Measurements from ENCODE around the gene BCL11B. TPM values are rescaled to one million over a fixed set of nuclear protein-coding genes. Genes with fewer than 3 reads are reported as not detected.
A peak's percentile ranks its signal among the peaks of the same experiment; 100 is the strongest.

Gene BCL11B
- total and polyA plus RNA-seq, 4 experiments from 2014 or later: 2.6 to 165 (median 87.3) TPM

DNA sequence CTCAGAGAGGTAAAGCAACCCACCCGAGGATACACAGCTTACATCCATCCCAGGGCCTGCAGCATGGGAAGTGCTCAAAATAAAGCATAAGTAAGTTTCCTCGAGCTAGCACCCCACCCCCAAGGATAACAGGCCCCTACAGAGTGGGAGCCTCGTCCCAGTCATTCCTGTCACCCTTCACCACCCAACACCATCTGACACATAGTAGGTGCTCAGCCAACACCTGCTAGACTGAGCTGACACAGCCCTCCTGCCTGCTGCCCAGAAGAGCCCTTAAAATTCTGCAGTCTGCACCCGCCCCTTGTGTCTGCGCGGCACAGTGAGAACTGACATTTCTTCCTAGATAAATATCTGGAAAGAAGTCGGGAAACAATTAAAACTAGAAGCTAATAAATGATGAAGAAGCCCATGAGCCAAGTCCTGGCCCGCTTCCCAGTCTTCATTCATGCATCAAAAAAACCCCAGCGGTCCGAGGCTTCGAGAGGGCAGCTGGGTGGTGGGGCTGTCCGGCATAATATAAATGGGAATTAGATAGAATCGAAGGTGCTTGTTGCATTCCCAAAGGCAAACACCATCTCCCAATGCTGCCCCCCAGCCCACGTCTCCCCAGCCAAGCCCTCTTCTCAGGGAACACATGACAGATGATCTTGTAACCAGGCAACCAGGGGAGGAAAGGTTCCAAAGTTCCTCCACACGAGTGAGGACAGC, 76.2 kb downstream of the BCL11B start:
- H3K27ac ChIP-seq (ENCODE audit: low read depth, low read length): peak overlapping the region; percentile 81
- peaks cover 28% of the 10 kb centered on the region for H3K36me3 ChIP-seq (ENCODE audit: insufficient read depth, low read length)
- H3K4me1 ChIP-seq (ENCODE audit: insufficient read depth, low read length): peaks cover 98% of the 10 kb centered on the region
- H3K4me3 ChIP-seq (ENCODE audit: low read length in 2 of 2): no peak overlapping the region
- Mint-ChIP-seq H3K9me3 (peaks cover 0 to 8% (median 0%) of the 10 kb centered on the region in 8 donors), H3K4me1 (peaks cover 77 to 100% (median 95%) of the 10 kb centered on the region in 4 donors), H3K36me3 (peaks cover 37 to 75% of the 10 kb centered on the region in 2 donors), H3K4me3 (peak overlapping the region in 7 of 8 donors; percentile 36 to 94 (median 86)), H3K27me3 (no peaks in the 10 kb centered on the region), H3K27ac (peak overlapping the region; percentile 92 to 99 (median 98))
- CTCF ChIA-PET (ENCODE audit: partially characterized antibody): interaction anchor here (1.1 to 1.6 kb wide), 5 partner anchors 15 to 76 kb away, joined by 4 to 6 read pairs (median 4); partner anchors contain the start of gene BCL11B
- H3K9me3 ChIP-seq (ENCODE audit: control insufficient read depth in 1 of 2, low read length in 2 of 2): no peaks in the 10 kb centered on the region
- POLR2A ChIA-PET (ENCODE audit: partially characterized antibody): interaction anchor here (1.0 to 87.2 kb wide), 3 partner anchors 12 to 49 kb away, joined by 3 to 6015 read pairs (median 79); partner anchors contain the start of gene BCL11B
- DNase-seq: no peak
- no peaks in the 10 kb centered on the region for H3K27me3 ChIP-seq (ENCODE audit: insufficient read depth, low read length)
- intact Hi-C loops (cut with micrococcal nuclease): no loop called here

DNA sequence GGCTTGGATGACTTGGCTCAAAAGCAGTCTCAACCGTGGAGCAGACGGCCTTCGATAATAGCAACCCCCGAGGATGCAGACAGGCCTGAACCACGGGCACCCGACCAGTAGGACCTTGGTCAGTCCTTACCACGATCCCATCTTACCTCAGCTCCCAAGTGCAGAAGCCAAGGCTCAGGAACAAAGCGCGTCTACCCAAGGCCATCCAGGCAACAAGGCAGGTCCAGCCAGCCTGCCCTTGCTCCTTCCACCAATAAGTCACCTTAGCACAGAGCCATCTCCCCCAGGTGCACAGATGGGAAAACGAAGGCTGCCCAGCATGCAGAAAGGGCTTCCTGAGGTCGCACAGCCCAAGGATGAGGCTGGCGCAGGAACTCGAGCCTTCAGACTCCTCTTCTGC, 77.3 kb downstream of the BCL11B start:
- intact Hi-C loops (cut with micrococcal nuclease): loop anchor here (5.0 kb wide), 3 partner anchors 262 to 1217 kb away; no protein-coding TSS in a partner anchor
- Histone ChIP-seq H3K27ac (ENCODE audit: low read depth, low read length) (peak overlapping the region; percentile 81), H3K27me3 (ENCODE audit: insufficient read depth, low read length) (no peaks in the 10 kb centered on the region), H3K4me3 (ENCODE audit: low read length in 2 of 2) (no peak overlapping the region), H3K36me3 (ENCODE audit: insufficient read depth, low read length) (peaks cover 25% of the 10 kb centered on the region), H3K9me3 (ENCODE audit: control insufficient read depth in 1 of 2, low read length in 2 of 2) (no peaks in the 10 kb centered on the region), H3K4me1 (ENCODE audit: insufficient read depth, low read length) (peaks cover 98% of the 10 kb centered on the region)
- ChIA-PET POLR2A (ENCODE audit: partially characterized antibody) (interaction anchor here (0.5 to 87.2 kb wide), 7 partner anchors 8 to 1977 kb away, joined by 3 to 6015 read pairs (median 4); partner anchors contain the start of gene BCL11B), CTCF (ENCODE audit: partially characterized antibody) (interaction anchor here (1.6 kb wide), 1 partner anchor 35 kb away, joined by 4 read pairs; no protein-coding TSS in a partner anchor)
- Mint-ChIP-seq H3K27me3 (no peaks in the 10 kb centered on the region), H3K9me3 (peaks cover 0 to 8% (median 0%) of the 10 kb centered on the region in 8 donors), H3K4me1 (peaks cover 80 to 100% (median 95%) of the 10 kb centered on the region in 4 donors), H3K36me3 (peaks cover 37 to 71% of the 10 kb centered on the region in 2 donors), H3K4me3 (peak overlapping the region; percentile 32 to 94 (median 87)), H3K27ac (peak overlapping the region; percentile 92 to 99 (median 98))
- peak in 1 of 5 donors; percentile 46 for DNase-seq

DNA sequence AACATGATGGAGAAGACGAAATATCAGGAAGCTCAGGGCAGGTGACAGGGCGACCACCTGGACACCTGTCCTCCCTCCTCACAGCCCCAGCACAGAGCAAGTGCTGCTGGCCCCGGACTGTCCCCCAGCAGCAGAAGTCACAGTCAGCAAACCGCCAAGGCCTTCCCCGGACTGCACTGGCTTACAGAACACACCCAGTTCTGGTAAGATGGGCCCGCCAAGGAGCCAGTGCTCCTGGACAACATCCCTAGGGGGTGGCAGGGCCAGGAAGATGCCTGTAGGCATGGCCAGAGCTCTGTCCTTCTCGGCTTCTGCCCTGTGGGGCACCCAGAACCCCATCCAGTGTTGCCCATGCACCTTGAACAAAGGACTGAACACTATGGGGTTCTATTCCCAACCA, 77.9 kb downstream of the BCL11B start:
- H3K4me1 Mint-ChIP-seq: peaks cover 78 to 100% (median 94%) of the 10 kb centered on the region in 4 donors
- CTCF ChIA-PET (ENCODE audit: partially characterized antibody): interaction anchor here (1.6 to 4.4 kb wide), 2 partner anchors 13 to 36 kb away, joined by 4 to 14 read pairs; no protein-coding TSS in a partner anchor

GRCh38 chr14:99192830-99193229, 79.2 kb downstream of the BCL11B start:
- Histone ChIP-seq H3K4me1 (ENCODE audit: insufficient read depth, low read length) (peaks cover 94% of the 10 kb centered on the region), H3K36me3 (ENCODE audit: insufficient read depth, low read length) (peaks cover 14% of the 10 kb centered on the region), H3K9me3 (ENCODE audit: control insufficient read depth in 1 of 2, low read length in 2 of 2) (no peaks in the 10 kb centered on the region), H3K4me3 (ENCODE audit: low read length in 2 of 2) (peak overlapping the region; percentile 48 to 75), H3K27me3 (ENCODE audit: insufficient read depth, low read length) (no peaks in the 10 kb centered on the region), H3K27ac (ENCODE audit: low read depth, low read length) (peak overlapping the region; percentile 81)
- peaks cover 78 to 97% (median 91%) of the 10 kb centered on the region in 4 donors for H3K4me1 Mint-ChIP-seq
- peak in 2 of 5 donors; percentile 47 to 71 for DNase-seq
- H3K27ac Mint-ChIP-seq: peak overlapping the region; percentile 92 to 99 (median 98)
- H3K36me3 Mint-ChIP-seq: peaks cover 24 to 59% of the 10 kb centered on the region in 2 donors
- ChIA-PET CTCF (ENCODE audit: partially characterized antibody) (interaction anchor here (3.4 to 4.4 kb wide), 2 partner anchors 14 to 73 kb away, joined by 13 to 14 read pairs; no protein-coding TSS in a partner anchor), POLR2A (ENCODE audit: partially characterized antibody) (interaction anchor here (1.2 to 87.2 kb wide), 5 partner anchors 9 to 1215 kb away, joined by 5 to 6015 read pairs (median 14); partner anchors contain the start of gene BCL11B)
- H3K9me3 Mint-ChIP-seq: peaks cover 0 to 5% (median 0%) of the 10 kb centered on the region in 8 donors
- H3K27me3 Mint-ChIP-seq: no peaks in the 10 kb centered on the region
- peak overlapping the region; percentile 81 to 94 (median 88) for H3K4me3 Mint-ChIP-seq
- intact Hi-C loops (cut with micrococcal nuclease): loop anchor here (1.0 to 5.0 kb wide), 5 partner anchors 8 to 1216 kb away; no protein-coding TSS in a partner anchor

More for the DNA sequence above, 77.9 kb downstream of the BCL11B start:
- POLR2A ChIA-PET (ENCODE audit: partially characterized antibody): interaction anchor here (0.7 to 87.2 kb wide), 6 partner anchors 8 to 1021 kb away, joined by 3 to 6015 read pairs (median 6); partner anchors contain the start of gene BCL11B
- H3K27ac ChIP-seq (ENCODE audit: low read depth, low read length): peak overlapping the region; percentile 81
- peaks cover 98% of the 10 kb centered on the region for H3K4me1 ChIP-seq (ENCODE audit: insufficient read depth, low read length)
- no peak overlapping the region for H3K4me3 ChIP-seq (ENCODE audit: low read length in 2 of 2)
- H3K9me3 Mint-ChIP-seq: peaks cover 0 to 8% (median 0%) of the 10 kb centered on the region in 8 donors
- intact Hi-C loops (cut with micrococcal nuclease): loop anchor here (5.0 kb wide), 3 partner anchors 262 to 1217 kb away; no protein-coding TSS in a partner anchor
- peak in 1 of 5 donors; percentile 52 for DNase-seq
- H3K27me3 ChIP-seq (ENCODE audit: insufficient read depth, low read length): no peaks in the 10 kb centered on the region
- no peaks in the 10 kb centered on the region for H3K27me3 Mint-ChIP-seq
- no peaks in the 10 kb centered on the region for H3K9me3 ChIP-seq (ENCODE audit: control insufficient read depth in 1 of 2, low read length in 2 of 2)
- H3K4me3 Mint-ChIP-seq: peak overlapping the region; percentile 53 to 94 (median 88)
- peaks cover 25% of the 10 kb centered on the region for H3K36me3 ChIP-seq (ENCODE audit: insufficient read depth, low read length)
- peaks cover 33 to 68% of the 10 kb centered on the region in 2 donors for H3K36me3 Mint-ChIP-seq
- peak overlapping the region; percentile 92 to 99 (median 98) for H3K27ac Mint-ChIP-seq

DNA sequence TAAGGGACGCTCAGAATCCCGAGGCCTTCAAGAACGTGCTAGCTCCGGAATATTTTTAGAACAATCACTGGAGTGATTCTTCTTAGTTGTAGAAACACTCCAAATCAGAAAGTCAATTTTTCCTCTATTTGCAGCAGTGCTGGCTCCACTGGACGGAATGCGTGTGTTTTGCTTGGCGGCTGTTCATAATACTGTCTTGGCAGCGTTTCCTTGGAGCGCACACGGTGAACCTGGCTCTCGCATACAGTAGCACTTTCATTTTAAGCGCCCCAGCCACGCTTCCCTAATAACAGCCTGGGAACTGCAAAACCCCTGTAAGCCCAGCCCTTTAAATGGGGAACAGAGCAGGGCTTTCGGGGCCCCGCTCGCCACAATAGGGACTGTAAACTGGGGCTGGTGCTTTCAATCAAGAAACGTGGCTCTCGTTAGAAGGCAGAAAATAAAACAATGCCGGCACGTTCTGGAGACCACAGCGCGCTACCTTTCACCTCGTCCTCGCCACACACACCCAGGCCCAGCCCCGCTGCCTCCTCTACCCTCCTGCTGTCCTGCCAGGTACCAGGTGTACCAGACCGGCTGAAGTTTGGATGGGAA, 79.9 kb downstream of the BCL11B start:
- Histone ChIP-seq H3K9me3 (ENCODE audit: control insufficient read depth in 1 of 2, low read length in 2 of 2) (no peaks in the 10 kb centered on the region), H3K4me1 (ENCODE audit: insufficient read depth, low read length) (peaks cover 94% of the 10 kb centered on the region), H3K27me3 (ENCODE audit: insufficient read depth, low read length) (no peaks in the 10 kb centered on the region), H3K36me3 (ENCODE audit: insufficient read depth, low read length) (peaks cover 9% of the 10 kb centered on the region), H3K27ac (ENCODE audit: low read depth, low read length) (peak overlapping the region; percentile 81), H3K4me3 (ENCODE audit: low read length in 2 of 2) (peak overlapping the region; percentile 48 to 75)
- Mint-ChIP-seq H3K4me3 (peak overlapping the region; percentile 81 to 94 (median 88)), H3K27me3 (no peaks in the 10 kb centered on the region), H3K9me3 (peaks cover 0 to 5% (median 0%) of the 10 kb centered on the region in 8 donors), H3K36me3 (peaks cover 17 to 58% of the 10 kb centered on the region in 2 donors), H3K27ac (peak overlapping the region; percentile 92 to 99 (median 98)), H3K4me1 (peaks cover 80 to 97% (median 90%) of the 10 kb centered on the region in 4 donors)
- peak in 3 of 5 donors; percentile 58 to 75 (median 62) for DNase-seq
- ChIA-PET POLR2A (ENCODE audit: partially characterized antibody) (interaction anchor here (0.8 to 87.2 kb wide), 13 partner anchors 8 to 1589 kb away, joined by 3 to 6015 read pairs (median 4); partner anchors contain the start of gene BCL11B), CTCF (ENCODE audit: partially characterized antibody) (interaction anchor here (0.8 to 4.8 kb wide), 14 partner anchors 8 to 1215 kb away, joined by 3 to 35 read pairs (median 4); partner anchors contain the start of gene BCL11B)
- intact Hi-C loops (cut with micrococcal nuclease): loop anchor here (2.0 to 5.0 kb wide), 4 partner anchors 23 to 1215 kb away; no protein-coding TSS in a partner anchor

DNA sequence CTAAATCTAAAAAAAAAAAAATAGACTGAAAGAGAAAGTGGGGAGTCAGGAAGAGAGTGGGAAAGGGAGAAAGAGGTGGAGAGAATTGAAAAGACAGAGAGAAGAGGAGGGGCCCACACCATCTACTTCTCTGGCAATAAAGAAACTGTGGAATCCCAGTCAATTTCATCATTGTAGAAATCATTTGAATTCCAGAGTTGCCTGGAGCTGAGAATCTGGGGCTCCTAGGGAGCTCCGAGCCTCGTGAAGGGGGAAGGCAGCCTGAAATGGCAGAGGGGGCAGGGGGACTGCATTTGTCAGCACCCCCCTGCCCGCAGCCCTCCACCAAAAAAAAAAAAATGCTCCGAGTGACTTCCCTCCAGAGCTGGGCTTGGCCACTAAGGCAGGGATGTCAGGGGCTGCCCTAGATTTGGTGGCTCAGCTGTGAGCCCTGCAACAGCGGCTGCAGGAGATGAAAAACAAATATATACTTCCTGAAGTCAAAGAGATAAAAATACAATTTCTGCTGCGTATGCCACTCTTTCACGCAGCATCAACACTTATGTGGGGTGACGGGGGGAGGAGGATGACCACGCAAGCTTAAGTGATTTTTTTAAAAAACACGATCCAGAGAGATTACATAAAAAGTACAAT, 80.5 kb downstream of the BCL11B start:
- POLR2A ChIA-PET (ENCODE audit: partially characterized antibody): interaction anchor here (0.8 to 87.2 kb wide), 12 partner anchors 8 to 1589 kb away, joined by 3 to 6015 read pairs (median 4); partner anchors contain the start of gene BCL11B
- peak; percentile 69 to 81 (median 75) for DNase-seq
- Mint-ChIP-seq H3K4me1 (peaks cover 82 to 97% (median 90%) of the 10 kb centered on the region in 4 donors), H3K4me3 (peak overlapping the region; percentile 81 to 94 (median 88)), H3K27me3 (no peaks in the 10 kb centered on the region), H3K36me3 (peaks cover 14 to 57% of the 10 kb centered on the region in 2 donors), H3K27ac (peak overlapping the region; percentile 92 to 99 (median 98)), H3K9me3 (peaks cover 0 to 5% (median 0%) of the 10 kb centered on the region in 8 donors)
- no peaks in the 10 kb centered on the region for H3K9me3 ChIP-seq (ENCODE audit: control insufficient read depth in 1 of 2, low read length in 2 of 2)
- peaks cover 3% of the 10 kb centered on the region for H3K36me3 ChIP-seq (ENCODE audit: insufficient read depth, low read length)
- intact Hi-C loops (cut with micrococcal nuclease): loop anchor here (1.0 to 5.0 kb wide), 7 partner anchors 23 to 1214 kb away; no protein-coding TSS in a partner anchor
- H3K27ac ChIP-seq (ENCODE audit: low read depth, low read length): peak overlapping the region; percentile 81
- H3K27me3 ChIP-seq (ENCODE audit: insufficient read depth, low read length): no peaks in the 10 kb centered on the region
- peaks cover 94% of the 10 kb centered on the region for H3K4me1 ChIP-seq (ENCODE audit: insufficient read depth, low read length)
- CTCF ChIA-PET (ENCODE audit: partially characterized antibody): interaction anchor here (0.5 to 4.8 kb wide), 17 partner anchors 8 to 1214 kb away, joined by 3 to 35 read pairs (median 3); partner anchors contain the start of gene BCL11B
- peak overlapping the region; percentile 48 to 75 for H3K4me3 ChIP-seq (ENCODE audit: low read length in 2 of 2)
